ENCODE results near the gene EPB41L2.

The EPB41L2 gene

GRCh38 chr6:131061751-131062119 is 1.3 kb downstream of the EPB41L2 start:
- peak overlapping the region; percentile 35 to 96 for H3K4me3 ChIP-seq (ENCODE audit: low read depth in 1 of 2, low read length in 2 of 2)
- H3K36me3 ChIP-seq (ENCODE audit: control insufficient read depth in 1 of 2, insufficient read depth in 2 of 2, low read length in 2 of 2): no peaks in the 10 kb centered on the region
- no peaks in the 10 kb centered on the region for H3K27me3 ChIP-seq (ENCODE audit: low read depth, low read length)
- H3K9me3 ChIP-seq (ENCODE audit: control insufficient read depth in 1 of 2, low read length in 2 of 2): no peaks in the 10 kb centered on the region
- peaks cover 5 to 10% of the 10 kb centered on the region in 2 donors for H3K4me1 ChIP-seq (ENCODE audit: control insufficient read depth in 1 of 2, insufficient read depth in 2 of 2, low read length in 2 of 2)
- peak overlapping the region; percentile 46 for H3K27ac ChIP-seq (ENCODE audit: low read length)

DNA sequence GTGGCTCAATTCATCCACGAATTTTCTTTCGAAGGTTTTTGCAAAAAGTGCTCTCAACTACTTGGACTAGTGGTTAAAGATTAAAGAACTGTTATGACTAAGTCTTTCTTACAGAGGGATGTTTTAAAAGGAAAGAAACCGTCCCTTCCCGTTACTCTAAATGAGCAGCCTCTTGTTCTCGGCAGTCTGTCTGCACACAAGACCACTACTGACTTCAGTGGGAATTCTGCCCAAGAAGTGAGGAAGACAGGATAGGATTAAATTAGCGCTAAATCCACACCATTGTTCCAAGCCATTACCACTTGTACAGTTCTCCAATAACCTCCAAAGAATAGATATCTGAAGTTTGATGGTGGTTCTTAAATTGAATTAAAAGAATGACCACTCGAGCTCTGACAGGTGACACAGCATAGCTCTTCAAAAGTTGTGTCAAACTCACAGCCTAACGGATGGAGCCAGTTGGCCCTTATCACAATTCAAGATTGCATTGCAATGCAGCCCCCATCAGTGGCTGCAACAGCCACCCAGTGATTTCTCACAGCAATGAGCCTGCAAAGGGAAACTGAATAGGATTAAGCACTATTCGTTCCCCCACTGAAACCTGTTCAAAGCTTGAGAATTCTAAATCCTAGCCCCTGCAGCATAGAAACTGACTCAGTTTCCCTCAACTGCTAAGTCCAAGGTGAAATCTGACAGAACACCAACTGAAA is 1.8 kb downstream of the EPB41L2 start:
- Histone ChIP-seq H3K9me3 (ENCODE audit: control insufficient read depth in 1 of 2, low read length in 2 of 2) (peaks cover 0 to 4% of the 10 kb centered on the region in 2 donors), H3K4me1 (ENCODE audit: control insufficient read depth in 1 of 2, insufficient read depth in 2 of 2, low read length in 2 of 2) (peaks cover 5 to 10% of the 10 kb centered on the region in 2 donors), H3K27ac (ENCODE audit: low read length) (peak overlapping the region; percentile 46), H3K27me3 (ENCODE audit: low read depth, low read length) (no peaks in the 10 kb centered on the region), H3K4me3 (ENCODE audit: low read depth in 1 of 2, low read length in 2 of 2) (peak overlapping the region; percentile 35 to 96), H3K36me3 (ENCODE audit: control insufficient read depth in 1 of 2, insufficient read depth in 2 of 2, low read length in 2 of 2) (no peaks in the 10 kb centered on the region)

DNA sequence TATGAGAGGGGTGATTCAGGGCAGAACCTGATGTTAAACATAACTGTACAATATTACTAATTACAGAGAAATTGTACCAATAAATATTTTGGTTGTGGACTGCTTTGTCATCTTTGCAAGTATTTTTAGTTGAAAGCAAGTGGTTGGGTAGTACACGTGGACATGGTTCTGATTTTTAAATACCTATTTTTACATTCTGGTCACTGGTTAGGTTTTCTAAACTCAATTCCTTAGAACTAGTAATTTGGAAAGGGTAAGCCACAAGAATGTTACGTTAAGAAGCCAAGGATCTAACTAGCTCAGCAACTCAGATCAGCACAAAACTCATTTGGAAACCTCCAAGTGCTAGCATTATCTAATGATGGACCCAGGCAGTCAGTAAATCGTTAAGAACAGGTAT is 2.7 kb downstream of the EPB41L2 start:
- peaks cover 5 to 10% of the 10 kb centered on the region in 2 donors for H3K4me1 ChIP-seq (ENCODE audit: control insufficient read depth in 1 of 2, insufficient read depth in 2 of 2, low read length in 2 of 2)
- no peaks in the 10 kb centered on the region for H3K27me3 ChIP-seq (ENCODE audit: low read depth, low read length)
- H3K9me3 ChIP-seq (ENCODE audit: control insufficient read depth in 1 of 2, low read length in 2 of 2): peaks cover 8 to 12% of the 10 kb centered on the region in 2 donors
- peaks cover 3% of the 10 kb centered on the region in 2 donors for H3K36me3 ChIP-seq (ENCODE audit: control insufficient read depth in 1 of 2, insufficient read depth in 2 of 2, low read length in 2 of 2)
- peak overlapping the region; percentile 43 for H3K27ac ChIP-seq (ENCODE audit: low read length)
- H3K4me3 ChIP-seq (ENCODE audit: low read depth in 1 of 2, low read length in 2 of 2): peak overlapping the region; percentile 21 to 96

GRCh38 chr6:131059486-131059885 is 3.6 kb downstream of the EPB41L2 start:
- H3K36me3 ChIP-seq (ENCODE audit: control insufficient read depth in 1 of 2, insufficient read depth in 2 of 2, low read length in 2 of 2): peaks cover 3 to 10% of the 10 kb centered on the region in 2 donors

DNA sequence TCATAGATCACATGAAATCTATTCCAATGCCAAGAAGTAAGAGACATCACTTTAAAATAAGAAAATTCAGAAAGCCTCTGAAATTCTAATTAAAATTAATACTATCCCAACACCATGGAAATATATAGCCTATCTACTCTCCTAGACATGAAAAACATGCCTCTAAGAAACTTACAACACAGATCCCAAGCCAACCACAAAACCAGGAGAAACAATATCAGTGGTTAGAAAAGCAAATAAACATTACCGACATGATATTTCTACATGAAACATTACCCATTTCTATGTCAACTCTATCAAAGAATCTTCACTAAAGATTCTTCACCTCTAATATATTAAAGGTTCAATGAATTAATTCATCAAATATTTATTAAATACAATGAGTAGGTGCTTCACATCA is 4.8 kb downstream of the EPB41L2 start:
- H3K4me1 ChIP-seq (ENCODE audit: control insufficient read depth in 1 of 2, insufficient read depth in 2 of 2, low read length in 2 of 2): peaks cover 0 to 4% of the 10 kb centered on the region in 2 donors
- no peak overlapping the region for H3K27ac ChIP-seq (ENCODE audit: low read length)
- peaks cover 3 to 13% of the 10 kb centered on the region in 2 donors for H3K36me3 ChIP-seq (ENCODE audit: control insufficient read depth in 1 of 2, insufficient read depth in 2 of 2, low read length in 2 of 2)
- H3K9me3 ChIP-seq (ENCODE audit: control insufficient read depth in 1 of 2, low read length in 2 of 2): peaks cover 24 to 30% of the 10 kb centered on the region in 2 donors
- no peak overlapping the region for H3K4me3 ChIP-seq (ENCODE audit: low read depth in 1 of 2, low read length in 2 of 2)
- no peaks in the 10 kb centered on the region for H3K27me3 ChIP-seq (ENCODE audit: low read depth, low read length)

More at GRCh38 chr6:131059486-131059885, 3.6 kb downstream of the EPB41L2 start:
- peaks cover 16 to 19% of the 10 kb centered on the region in 2 donors for H3K9me3 ChIP-seq (ENCODE audit: control insufficient read depth in 1 of 2, low read length in 2 of 2)
- peaks cover 5 to 10% of the 10 kb centered on the region in 2 donors for H3K4me1 ChIP-seq (ENCODE audit: control insufficient read depth in 1 of 2, insufficient read depth in 2 of 2, low read length in 2 of 2)
- H3K27me3 ChIP-seq (ENCODE audit: low read depth, low read length): no peaks in the 10 kb centered on the region
- no peak overlapping the region for H3K4me3 ChIP-seq (ENCODE audit: low read depth in 1 of 2, low read length in 2 of 2)
- H3K27ac ChIP-seq (ENCODE audit: low read length): no peak overlapping the region

DNA sequence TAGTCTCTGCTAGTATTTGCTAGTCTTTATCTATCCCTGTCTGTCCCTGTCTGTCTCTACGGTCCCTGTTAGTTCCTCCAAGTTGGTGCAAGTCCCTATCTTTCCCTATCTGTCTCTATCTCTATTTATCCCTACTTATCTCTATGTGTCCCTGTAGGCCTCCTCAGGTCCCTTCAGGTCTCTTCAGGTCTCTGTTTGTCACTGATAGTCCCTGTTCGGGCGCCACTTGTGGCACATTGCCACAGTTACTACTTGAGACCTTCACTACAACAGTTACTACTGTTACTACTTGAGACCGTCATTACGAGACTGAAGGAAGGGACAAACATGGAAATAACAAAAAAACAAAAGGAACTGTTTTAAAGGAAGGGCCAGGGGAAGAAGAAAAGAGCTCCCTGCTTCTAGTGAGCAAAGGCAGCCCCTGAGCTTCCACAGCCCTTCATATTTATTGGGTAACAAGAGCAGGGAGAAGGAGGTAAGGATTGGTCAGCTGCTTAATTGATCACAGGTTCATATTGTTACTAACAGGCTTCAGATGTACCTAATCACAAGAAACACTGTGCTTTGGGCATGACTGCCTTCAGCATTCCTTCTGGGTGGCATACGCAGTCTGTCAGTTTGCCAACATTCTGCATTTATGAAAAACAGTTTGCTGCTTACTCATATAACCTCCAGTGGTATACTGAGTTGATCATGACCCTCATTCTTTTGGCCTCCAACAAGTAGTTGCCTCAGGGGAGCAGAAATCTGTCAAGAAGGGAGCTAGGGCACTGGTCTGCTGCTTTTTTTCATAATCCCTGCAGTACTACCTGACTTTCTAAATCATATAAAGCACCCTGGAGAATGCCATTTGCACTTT is 8.4 kb downstream of the EPB41L2 start:
- peaks cover 24 to 30% of the 10 kb centered on the region in 2 donors for H3K9me3 ChIP-seq (ENCODE audit: control insufficient read depth in 1 of 2, low read length in 2 of 2)
- peak overlapping the region in 1 of 2 donors; percentile 20 for H3K4me3 ChIP-seq (ENCODE audit: low read depth in 1 of 2, low read length in 2 of 2)
- peaks cover 3 to 13% of the 10 kb centered on the region in 2 donors for H3K36me3 ChIP-seq (ENCODE audit: control insufficient read depth in 1 of 2, insufficient read depth in 2 of 2, low read length in 2 of 2)
- no peak overlapping the region for H3K27ac ChIP-seq (ENCODE audit: low read length)
- H3K27me3 ChIP-seq (ENCODE audit: low read depth, low read length): no peaks in the 10 kb centered on the region
- no peaks in the 10 kb centered on the region for H3K4me1 ChIP-seq (ENCODE audit: control insufficient read depth in 1 of 2, insufficient read depth in 2 of 2, low read length in 2 of 2)

DNA sequence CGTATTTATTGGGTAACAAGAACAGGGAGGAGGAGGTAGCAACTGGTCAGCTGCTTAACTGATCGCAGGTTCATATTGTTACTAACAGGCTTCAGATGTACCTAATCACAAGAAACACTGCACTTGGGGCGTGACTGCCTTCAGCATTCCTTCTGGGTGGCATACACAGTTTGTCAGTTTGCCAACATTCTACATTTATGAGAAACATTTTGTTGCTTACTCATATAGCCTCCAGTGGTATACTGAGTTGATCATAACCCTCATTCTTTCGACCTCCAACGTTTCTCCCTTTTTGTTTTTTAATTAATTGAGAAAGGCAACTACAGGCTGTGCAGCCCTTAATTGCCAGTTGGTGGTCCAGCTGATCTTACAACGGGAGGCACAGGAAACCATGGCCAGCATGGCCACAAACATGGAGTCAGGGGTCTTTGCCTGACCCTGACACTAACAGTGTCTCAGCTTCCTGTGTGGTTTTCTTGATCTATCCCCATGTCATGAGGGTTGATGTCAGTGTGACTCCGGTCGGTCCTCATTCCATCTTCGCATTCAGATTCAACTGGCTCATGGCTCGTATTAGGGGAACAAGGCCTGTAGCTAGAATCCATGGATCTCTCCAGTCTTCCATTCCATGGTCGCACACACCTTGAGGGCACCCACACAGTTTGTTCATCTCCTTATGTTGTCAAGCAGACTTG is 9.4 kb downstream of the EPB41L2 start:
- H3K36me3 ChIP-seq (ENCODE audit: control insufficient read depth in 1 of 2, insufficient read depth in 2 of 2, low read length in 2 of 2): peaks cover 3 to 13% of the 10 kb centered on the region in 2 donors
- H3K4me3 ChIP-seq (ENCODE audit: low read depth in 1 of 2, low read length in 2 of 2): peak overlapping the region in 1 of 2 donors; percentile 20
- no peaks in the 10 kb centered on the region for H3K27me3 ChIP-seq (ENCODE audit: low read depth, low read length)
- peaks cover 24 to 30% of the 10 kb centered on the region in 2 donors for H3K9me3 ChIP-seq (ENCODE audit: control insufficient read depth in 1 of 2, low read length in 2 of 2)
- no peaks in the 10 kb centered on the region for H3K4me1 ChIP-seq (ENCODE audit: control insufficient read depth in 1 of 2, insufficient read depth in 2 of 2, low read length in 2 of 2)
- H3K27ac ChIP-seq (ENCODE audit: low read length): no peak overlapping the region

DNA sequence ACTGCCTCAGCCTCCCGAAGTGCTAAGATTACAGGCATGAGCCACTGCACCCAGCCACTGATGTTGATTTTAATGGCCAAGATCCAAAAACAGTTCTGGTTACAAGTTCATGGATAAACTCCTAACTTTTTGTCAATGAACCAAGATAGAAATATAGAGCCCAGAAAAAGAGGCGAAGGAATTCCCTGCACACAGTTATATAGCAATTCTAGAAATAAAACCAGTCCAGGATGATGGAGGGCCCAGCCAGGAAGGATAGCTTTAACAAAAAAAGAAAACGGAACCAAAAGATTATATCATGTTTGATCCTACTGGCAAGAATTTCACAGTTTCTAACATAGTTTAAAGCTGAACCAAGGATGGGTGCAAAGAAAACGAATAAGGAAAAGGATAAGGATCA is 10.9 kb downstream of the EPB41L2 start:
- Histone ChIP-seq H3K36me3 (ENCODE audit: control insufficient read depth in 1 of 2, insufficient read depth in 2 of 2, low read length in 2 of 2) (peaks cover 3 to 13% of the 10 kb centered on the region in 2 donors), H3K27me3 (ENCODE audit: low read depth, low read length) (no peaks in the 10 kb centered on the region), H3K9me3 (ENCODE audit: control insufficient read depth in 1 of 2, low read length in 2 of 2) (peaks cover 24 to 30% of the 10 kb centered on the region in 2 donors), H3K4me3 (ENCODE audit: low read depth in 1 of 2, low read length in 2 of 2) (no peak overlapping the region), H3K4me1 (ENCODE audit: control insufficient read depth in 1 of 2, insufficient read depth in 2 of 2, low read length in 2 of 2) (no peaks in the 10 kb centered on the region), H3K27ac (ENCODE audit: low read length) (no peak overlapping the region)

- Histone ChIP-seq H3K36me3 (ENCODE audit: control insufficient read depth in 1 of 2, insufficient read depth in 2 of 2, low read length in 2 of 2) (peaks cover 3 to 13% of the 10 kb centered on the region in 2 donors), H3K4me3 (ENCODE audit: low read depth in 1 of 2, low read length in 2 of 2) (no peak overlapping the region), H3K4me1 (ENCODE audit: control insufficient read depth in 1 of 2, insufficient read depth in 2 of 2, low read length in 2 of 2) (no peaks in the 10 kb centered on the region), H3K27me3 (ENCODE audit: low read depth, low read length) (no peaks in the 10 kb centered on the region), H3K9me3 (ENCODE audit: control insufficient read depth in 1 of 2, low read length in 2 of 2) (peaks cover 24 to 28% of the 10 kb centered on the region in 2 donors), H3K27ac (ENCODE audit: low read length) (no peak overlapping the region)
Measured at GRCh38 chr6:131051341-131051740, 11.7 kb downstream of the EPB41L2 start.

- no peaks in the 10 kb centered on the region for H3K27me3 ChIP-seq (ENCODE audit: low read depth, low read length)
- no peak overlapping the region for H3K4me3 ChIP-seq (ENCODE audit: low read depth in 1 of 2, low read length in 2 of 2)
- H3K36me3 ChIP-seq (ENCODE audit: control insufficient read depth in 1 of 2, insufficient read depth in 2 of 2, low read length in 2 of 2): peaks cover 0 to 5% of the 10 kb centered on the region in 2 donors
- no peak overlapping the region for H3K27ac ChIP-seq (ENCODE audit: low read length)
- H3K9me3 ChIP-seq (ENCODE audit: control insufficient read depth in 1 of 2, low read length in 2 of 2): peaks cover 9 to 13% of the 10 kb centered on the region in 2 donors
- H3K4me1 ChIP-seq (ENCODE audit: control insufficient read depth in 1 of 2, insufficient read depth in 2 of 2, low read length in 2 of 2): no peaks in the 10 kb centered on the region
Measured at GRCh38 chr6:131049608-131050007, 13.4 kb downstream of the EPB41L2 start.

Measured in muscle layer of duodenum (tissue), 2 donors.